Hindlimb muscle (tissue), 1 donor: Measurements from ENCODE around the gene DDX52. TPM values are rescaled to one million over a fixed set of nuclear protein-coding genes. Genes with fewer than 3 reads are reported as not detected.
"Not testable (repeated sequence)": the region's sequence is repeated elsewhere in the genome, so short reads cannot be mapped to it uniquely, and the experiment has no call there.

Experiments used
- DNase-seq: peaks from one replicate; pipeline ENCODE4 v3.0.0-alpha.2; 2013
- polyA plus RNA-seq: library from polyadenylated mRNA; unstranded; fragments of 120-200 nt; gene quantifications from one replicate; pipeline ENCODE4 v1.2.1, GENCODE V29; 2013; ENCODE audit not compliant: insufficient read length

The DDX52 gene, protein sequence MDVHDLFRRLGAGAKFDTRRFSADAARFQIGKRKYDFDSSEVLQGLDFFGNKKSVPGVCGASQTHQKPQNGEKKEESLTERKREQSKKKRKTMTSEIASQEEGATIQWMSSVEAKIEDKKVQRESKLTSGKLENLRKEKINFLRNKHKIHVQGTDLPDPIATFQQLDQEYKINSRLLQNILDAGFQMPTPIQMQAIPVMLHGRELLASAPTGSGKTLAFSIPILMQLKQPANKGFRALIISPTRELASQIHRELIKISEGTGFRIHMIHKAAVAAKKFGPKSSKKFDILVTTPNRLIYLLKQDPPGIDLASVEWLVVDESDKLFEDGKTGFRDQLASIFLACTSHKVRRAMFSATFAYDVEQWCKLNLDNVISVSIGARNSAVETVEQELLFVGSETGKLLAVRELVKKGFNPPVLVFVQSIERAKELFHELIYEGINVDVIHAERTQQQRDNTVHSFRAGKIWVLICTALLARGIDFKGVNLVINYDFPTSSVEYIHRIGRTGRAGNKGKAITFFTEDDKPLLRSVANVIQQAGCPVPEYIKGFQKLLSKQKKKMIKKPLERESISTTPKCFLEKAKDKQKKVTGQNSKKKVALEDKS
- 17.0 TPM for polyA plus RNA-seq

- peak; percentile 91 for DNase-seq
These were observed at the start of gene DDX52 for GRCh38 chr17:37643118-37643766. TSS of gene DDX52 (minus strand) at chr17:37643446. CDS start at chr17:37643420, 26 bp downstream.

GRCh38 chr17:37691807-37692206, 48.6 kb upstream of the DDX52 start:
- no peak for DNase-seq

DNA sequence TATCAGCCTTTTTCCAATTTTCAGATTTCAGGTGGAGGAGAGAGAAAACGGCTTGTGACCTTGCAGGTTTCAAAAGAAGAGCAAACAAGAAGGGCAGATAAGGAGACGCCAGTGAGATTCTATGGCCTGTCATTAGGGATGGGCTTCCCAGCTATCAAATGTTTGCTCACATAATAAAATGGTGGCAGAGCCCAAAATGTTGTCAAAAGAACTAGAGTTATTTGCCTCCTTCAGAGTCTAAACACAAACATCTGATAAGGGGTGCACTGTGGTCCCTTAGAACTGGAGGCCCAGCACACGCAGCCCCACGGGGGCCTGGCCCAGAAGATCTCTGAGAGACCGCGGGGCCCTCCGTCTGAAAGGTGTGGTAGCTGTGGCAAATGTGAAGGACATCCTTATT, 46.1 kb upstream of the DDX52 start:
- DNase-seq: no peak

DNA sequence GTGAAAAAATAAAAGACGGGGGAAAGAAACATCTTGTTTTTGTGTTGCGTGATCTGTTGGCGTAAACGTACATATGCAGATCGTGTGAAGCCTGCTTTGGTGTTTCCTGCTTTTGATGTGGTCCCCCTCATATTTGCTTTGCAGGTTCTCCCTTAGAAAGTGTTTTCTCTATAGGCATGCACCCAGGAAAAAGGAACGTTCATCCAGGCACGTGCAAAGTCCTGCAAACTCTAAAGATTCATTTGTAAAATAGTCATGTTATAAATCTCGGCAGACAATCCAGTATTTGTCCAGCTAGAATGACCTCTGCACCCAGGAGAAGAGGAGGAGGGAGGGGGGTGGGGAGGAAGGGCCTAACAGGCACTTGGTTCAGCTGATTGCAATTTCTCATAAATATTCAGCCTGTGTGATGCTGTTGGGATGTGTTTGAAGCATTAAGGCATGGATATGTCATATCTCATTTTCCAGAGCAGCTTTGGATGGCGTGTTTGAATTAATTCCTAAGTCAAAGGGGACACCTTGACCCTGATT, 40.3 kb upstream of the DDX52 start:
- no peak for DNase-seq

GRCh38 chr17:37682007-37682406, 38.8 kb upstream of the DDX52 start:
- DNase-seq: no peak

- not testable (repeated sequence) for DNase-seq
These were observed 36.7 kb upstream of the DDX52 start for GRCh38 chr17:37679995-37680394.

- no peak for DNase-seq
These were observed 34.8 kb upstream of the DDX52 start for GRCh38 chr17:37678036-37678435.

DNA sequence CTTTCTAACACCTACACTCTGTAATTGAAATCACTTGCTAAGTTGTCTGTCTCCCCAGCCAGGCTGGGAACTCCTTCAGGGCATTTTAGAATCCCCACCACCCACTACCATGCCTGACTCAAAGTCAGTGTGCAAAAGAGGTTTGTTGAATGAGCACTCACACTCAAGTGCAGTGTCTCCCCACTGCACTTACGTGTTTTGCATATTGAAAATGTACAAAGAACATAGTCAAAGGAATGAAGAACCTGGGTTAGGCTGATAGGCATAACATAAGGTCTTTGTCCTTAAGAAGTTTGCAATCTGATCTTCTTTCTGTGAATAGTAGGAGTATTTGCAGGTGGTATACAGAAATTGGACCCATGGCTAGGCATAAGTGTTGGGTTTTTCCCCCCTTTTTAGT, 33.8 kb upstream of the DDX52 start:
- DNase-seq: no peak

DNA sequence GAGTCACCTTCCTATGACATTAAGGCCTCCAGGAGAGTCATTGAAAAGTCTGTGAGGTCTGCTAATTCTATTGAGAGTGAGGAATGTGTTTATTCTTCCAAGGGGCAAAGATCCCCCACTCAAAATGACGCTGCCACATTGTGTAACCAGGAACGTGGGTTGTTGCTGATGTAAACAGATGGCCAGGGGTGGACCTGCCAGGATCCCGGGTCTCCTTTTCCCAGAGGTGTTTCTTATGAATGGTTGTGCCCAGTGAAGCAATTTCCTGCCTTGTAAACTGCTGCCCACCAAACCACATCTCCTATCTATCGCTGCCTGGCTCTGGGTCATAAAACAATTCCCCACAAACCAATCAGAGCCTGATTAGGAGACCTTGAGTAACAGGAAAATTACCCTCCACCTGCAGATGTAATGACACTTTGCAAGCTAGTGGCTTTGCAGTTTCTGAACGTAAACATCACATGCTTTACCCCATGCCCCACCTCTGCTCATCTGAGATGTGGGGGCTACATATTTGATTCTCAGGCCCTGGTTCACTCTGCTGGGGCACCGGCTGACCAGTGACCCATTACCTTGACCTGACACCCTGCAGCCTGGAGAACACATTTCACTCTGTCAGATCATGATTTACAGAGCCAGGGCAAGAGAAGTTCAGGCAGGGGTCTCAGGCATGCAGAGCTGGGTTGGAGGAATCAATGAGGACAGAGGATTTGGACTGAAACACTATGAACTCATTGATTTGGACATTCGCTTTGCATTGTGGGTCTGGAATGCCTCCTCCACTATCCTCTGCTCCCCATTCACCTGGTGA, 33.1 kb upstream of the DDX52 start:
- no peak for DNase-seq

GRCh38 chr17:37674511-37674910, 31.3 kb upstream of the DDX52 start:
- no peak for DNase-seq

DNA sequence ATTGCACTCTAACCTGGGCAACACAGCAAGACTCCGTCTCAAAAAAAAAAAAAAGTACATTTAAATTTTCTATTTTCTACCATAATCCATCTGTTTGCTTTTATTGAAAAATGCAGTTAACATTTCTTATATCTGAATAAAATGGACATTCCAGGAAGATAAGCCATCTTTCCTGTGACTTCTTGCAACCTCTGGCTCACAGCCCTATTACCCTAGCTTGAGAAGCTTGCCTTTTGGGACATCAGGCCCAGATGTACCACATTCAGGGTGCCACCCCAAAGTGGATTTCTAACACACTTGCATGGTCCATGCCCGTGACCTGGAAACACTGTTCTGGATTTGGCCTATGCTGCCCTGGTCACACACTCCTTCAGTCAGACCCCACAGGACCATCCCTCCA, 30.1 kb upstream of the DDX52 start:
- no peak for DNase-seq

DNA sequence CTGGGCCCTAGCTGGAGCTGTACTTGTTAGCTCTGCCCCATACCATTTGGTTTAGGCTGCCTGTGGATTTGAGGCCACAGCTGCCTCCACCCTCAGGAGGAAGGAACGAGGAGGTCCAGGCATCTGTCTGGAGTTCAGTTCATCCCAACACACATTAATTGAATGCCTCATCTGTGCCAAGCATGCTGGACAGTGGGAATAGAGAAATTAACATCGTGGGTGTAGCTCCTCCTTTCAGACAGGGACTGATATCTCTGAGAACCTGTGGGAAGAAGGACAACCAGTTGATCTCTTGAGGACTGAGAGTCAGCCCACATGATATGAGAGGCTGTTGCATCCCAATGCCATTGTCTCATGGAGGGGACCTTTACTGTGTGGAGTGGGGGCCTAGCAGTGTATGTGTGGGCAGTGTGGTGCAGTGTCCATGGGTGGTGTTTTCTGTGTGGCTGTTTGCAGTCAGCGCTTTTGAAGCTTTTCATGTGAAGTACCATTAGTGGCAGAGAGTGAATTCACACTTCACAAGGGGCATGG, 29.4 kb upstream of the DDX52 start:
- DNase-seq: no peak

- DNase-seq: no peak
These were observed 28.7 kb upstream of the DDX52 start for GRCh38 chr17:37671824-37672547.

DNA sequence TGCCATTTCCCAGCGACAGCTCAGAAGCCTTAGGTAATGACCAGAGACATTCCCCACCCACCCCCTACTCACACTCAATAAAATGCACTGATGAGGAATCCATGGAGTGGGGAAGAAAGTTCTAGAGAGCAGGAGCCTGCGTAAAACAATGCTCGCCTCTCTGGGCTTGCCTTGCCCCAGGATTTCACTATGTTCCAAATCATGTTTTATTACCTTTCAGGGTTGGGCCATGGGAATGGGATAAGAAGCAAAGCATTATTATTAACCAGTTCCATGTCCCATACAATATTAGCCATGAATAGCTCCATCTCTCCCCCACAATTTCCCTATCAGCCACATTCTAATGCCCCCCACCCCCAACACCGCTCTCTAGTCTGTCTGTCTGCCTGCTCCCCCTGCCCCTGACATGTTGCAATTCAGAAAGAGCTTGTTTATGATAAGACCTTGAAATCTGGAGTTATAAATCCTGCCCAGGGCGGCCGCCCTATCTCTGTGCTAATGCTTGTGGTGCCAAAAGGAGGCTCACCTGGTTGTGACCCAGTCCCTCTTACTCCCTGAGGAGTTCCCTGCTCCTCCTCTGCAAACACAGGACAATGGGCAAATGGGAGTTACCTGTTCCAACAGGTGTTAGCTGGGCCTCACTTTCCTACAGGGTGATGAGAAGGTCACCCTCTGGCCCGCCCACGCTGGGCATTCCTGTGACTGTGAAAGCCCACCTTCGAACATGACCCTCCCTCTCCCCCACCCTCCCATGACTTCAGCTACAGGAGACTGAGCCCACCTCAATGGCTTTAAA, 28.0 kb upstream of the DDX52 start:
- no peak for DNase-seq

DNA sequence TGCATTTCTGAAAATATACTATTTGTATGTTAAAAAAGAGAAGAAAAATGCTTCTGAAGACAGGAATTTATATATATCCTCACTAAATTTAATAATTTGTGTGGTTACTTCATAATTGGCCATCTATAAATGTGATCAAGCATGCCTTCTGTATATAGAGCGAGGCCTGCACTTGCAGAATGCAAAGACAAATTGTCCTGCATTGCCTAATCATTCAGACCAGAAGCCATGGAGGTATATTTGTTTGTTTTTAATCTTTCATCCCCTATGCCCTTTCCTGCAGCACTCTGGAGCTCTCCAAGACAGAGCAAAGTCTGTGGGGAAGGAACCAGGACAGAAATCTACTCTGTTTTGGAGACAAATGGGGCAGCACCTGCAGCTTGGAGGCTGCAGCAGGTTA, 23.8 kb upstream of the DDX52 start:
- no peak for DNase-seq

DNA sequence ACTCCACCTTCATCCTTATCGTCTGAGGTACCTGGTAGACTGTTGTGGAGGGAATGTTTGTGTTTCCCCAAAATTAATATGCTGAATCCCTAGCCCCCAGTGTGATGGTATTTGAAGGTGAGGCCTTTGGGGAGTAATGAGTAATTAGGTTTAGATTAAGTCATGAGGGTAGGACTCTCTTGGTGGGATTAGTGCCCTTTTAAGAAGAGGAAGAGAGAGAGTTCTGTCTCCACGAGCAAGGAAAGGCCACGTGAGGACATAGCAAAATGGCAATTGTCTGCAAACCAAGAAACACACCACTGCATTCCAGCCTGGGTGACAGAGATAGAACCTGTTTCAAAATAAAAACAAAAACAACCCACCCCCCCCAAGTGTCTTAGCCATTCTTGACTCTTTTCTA, 21.0 kb upstream of the DDX52 start:
- DNase-seq: no peak

GRCh38 chr17:37662353-37662752, 19.1 kb upstream of the DDX52 start:
- no peak for DNase-seq

DNA sequence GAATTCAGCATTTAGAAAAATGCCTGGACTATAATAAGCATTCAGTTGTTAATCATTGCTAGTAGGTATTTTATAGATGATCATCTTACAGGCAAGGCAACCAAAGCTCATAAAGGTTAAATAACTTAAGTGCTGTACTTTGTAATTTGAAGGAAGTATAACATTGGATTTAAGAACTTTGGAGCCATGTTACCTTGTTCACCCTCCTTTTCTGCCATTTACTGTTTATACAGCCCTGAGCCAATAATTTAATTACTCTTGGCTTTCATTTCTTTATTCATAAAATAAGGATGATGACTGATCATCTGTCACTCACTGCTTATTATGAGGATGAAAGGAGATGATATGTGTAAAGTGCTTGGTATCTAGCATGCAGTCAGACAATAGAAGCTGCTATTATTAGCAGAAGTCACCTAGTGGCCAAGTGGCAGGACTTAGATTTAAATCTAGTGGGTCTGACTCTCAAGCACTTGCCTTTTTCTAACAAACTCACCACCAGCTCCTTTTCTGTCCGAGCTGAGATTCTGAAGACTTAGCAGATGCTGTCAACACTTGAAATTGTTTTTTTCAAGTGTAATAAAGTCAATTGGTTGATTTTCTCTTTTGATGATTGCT, 18.3 kb upstream of the DDX52 start:
- DNase-seq: no peak

DNA sequence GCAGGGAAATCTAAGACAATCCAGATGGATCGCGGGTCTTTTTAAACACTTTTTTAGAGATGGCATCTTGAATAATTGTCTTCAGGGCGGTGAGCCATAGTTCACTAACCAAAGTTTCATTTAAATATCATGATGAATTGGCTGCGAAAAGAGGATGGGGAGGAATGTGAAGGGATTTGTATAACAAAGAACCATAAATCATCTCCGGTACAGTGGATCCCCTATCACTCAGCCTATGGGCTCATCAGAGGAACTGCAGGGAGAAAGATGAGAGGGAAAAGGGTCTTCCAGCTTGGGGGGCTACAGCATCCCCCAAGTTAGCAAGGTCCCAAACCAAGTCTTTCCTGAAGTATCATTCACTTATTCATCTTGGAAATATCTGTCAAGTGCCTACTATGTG, 16.7 kb upstream of the DDX52 start:
- no peak for DNase-seq

GRCh38 chr17:37657202-37657601, 14.0 kb upstream of the DDX52 start:
- DNase-seq: no peak
